B cell (primary cell): ENCODE results near the gene ADAP2. TPM values are rescaled to one million over a fixed set of nuclear protein-coding genes. Genes with fewer than 3 reads are reported as not detected.

Source experiments
- ATAC-seq: fragments of 200-7000 bp; cut with Tn5 transposase; one replicate; pipeline ENCODE4 v1.10.0; 2021; ENCODE audit warnings: low read depth, mild to moderate bottlenecking, moderate number of reproducible peaks, moderate library complexity
- CTCF ChIA-PET: fragments of 350-600 bp; sonication (Branson Sonifier 250); formaldehyde crosslinking; loops from one replicate; lab custom pipeline; 2021; ENCODE audit warnings: antibody characterized with exemption, inconsistent platforms; lab: Charles Lee
- POLR2A ChIA-PET: fragments of 350-600 bp; sonication (Branson Sonifier 250); formaldehyde crosslinking; loops from one replicate; lab custom pipeline; 2021; ENCODE audit warnings: antibody characterized with exemption; lab: Charles Lee
- DNase-seq: peaks from one replicate; pipeline ENCODE4 v3.0.0; 2013
- H2AFZ ChIP-seq: 2 replicates; pipeline ENCODE4 v1.6.1; 2012; ENCODE audit warnings: mild to moderate bottlenecking, low read depth, low read length; ENCODE audit not compliant: insufficient read depth, poor library complexity, severe bottlenecking
- H3K27ac ChIP-seq, 2 donors: 1 replicate in 1 of 2; 2 replicates in 1 of 2; pipeline ENCODE4 v1.5.1; 2012 to 2013; ENCODE audit warnings: low read length in 2 of 2, mild to moderate bottlenecking in 2 of 2, moderate library complexity in 1 of 2
- H3K27me3 ChIP-seq, 4 experiments: fragments of 200-600 bp in 1 of 4; sonication (generic) in 1 of 4; replicated peaks in 1 of 4; 1 replicate in 2 of 4; 2 replicates in 2 of 4; pipeline versions ENCODE4 v1.6.1 to v1.7.0; 2013 to 2016; ENCODE audit warnings: low read length in 3 of 4, mild to moderate bottlenecking in 2 of 4, mixed read lengths in 1 of 4, moderate library complexity in 1 of 4; ENCODE audit not compliant: insufficient read depth in 4 of 4, control insufficient read depth in 3 of 4; ENCODE audit errors: control extremely low read depth in 1 of 4
- H3K36me3 ChIP-seq, 2 experiments: replicated peaks in 1 of 2; 1 replicate in 1 of 2; 2 replicates in 1 of 2; pipeline versions ENCODE4 v1.6.1 to v1.7.1; 2013; ENCODE audit warnings: low read length in 1 of 2; ENCODE audit not compliant: insufficient read depth in 2 of 2, control insufficient read depth in 1 of 2; ENCODE audit errors: control extremely low read depth in 1 of 2, extremely low read depth in 1 of 2
- H3K4me1 ChIP-seq, 2 donors: fragments of 200-600 bp in 1 of 2; sonication (generic) in 1 of 2; 1 replicate in 1 of 2; 2 replicates in 1 of 2; pipeline versions ENCODE4 v1.5.1 to v1.6.1; 2013 to 2017; ENCODE audit warnings: low read length in 2 of 2; ENCODE audit not compliant: control insufficient read depth in 2 of 2, insufficient read depth in 2 of 2
- H3K4me2 ChIP-seq: replicated peaks from 2 replicates; pipeline ENCODE3; 2012; ENCODE audit warnings: mild to moderate bottlenecking, low read depth, low read length; ENCODE audit not compliant: poor library complexity, severe bottlenecking
- H3K4me3 ChIP-seq, 5 experiments: fragments of 200-600 bp in 1 of 5; sonication (generic) in 1 of 5; 1 replicate in 3 of 5; 2 replicates in 2 of 5; pipeline versions ENCODE4 v1.5.1 to v1.7.0; 2011 to 2016; ENCODE audit warnings: low read length in 4 of 5, mild to moderate bottlenecking in 4 of 5, low read depth in 2 of 5, control low read depth in 1 of 5, moderate library complexity in 1 of 5; ENCODE audit not compliant: insufficient read depth in 1 of 5; ENCODE audit errors: control extremely low read depth in 1 of 5, extremely low read depth in 1 of 5
- H3K79me2 ChIP-seq: fragments of 200-600 bp; sonication (generic); one replicate; pipeline ENCODE4 v1.6.0; 2016; ENCODE audit warnings: low read length; ENCODE audit not compliant: control insufficient read depth, insufficient read depth
- H3K9ac ChIP-seq: fragments of 200-600 bp; sonication (generic); 2 replicates; pipeline ENCODE4 v1.6.1; 2017; ENCODE audit warnings: mild to moderate bottlenecking, low read length, moderate library complexity
- H3K9me3 ChIP-seq, 3 donors: one replicate each; pipeline versions ENCODE4 v1.6.1 to v1.7.1; 2013; ENCODE audit warnings: low read length in 2 of 3; ENCODE audit not compliant: control insufficient read depth in 2 of 3, insufficient read depth in 1 of 3; ENCODE audit errors: control extremely low read depth in 1 of 3
- H4K20me1 ChIP-seq: 2 replicates; pipeline ENCODE4 v1.6.0; 2012; ENCODE audit warnings: mild to moderate bottlenecking, low read length; ENCODE audit not compliant: insufficient read depth, control insufficient read depth, poor library complexity, severe bottlenecking
- H3K27ac Mint-ChIP-seq: one replicate; pipeline ENCODE4 v1.8.0; 2021; ENCODE audit warnings: mixed read lengths
- H3K27me3 Mint-ChIP-seq: one replicate; pipeline ENCODE4 v1.8.0; 2021; ENCODE audit warnings: mixed read lengths
- H3K4me1 Mint-ChIP-seq: one replicate; pipeline ENCODE4 v1.8.0; 2021; ENCODE audit warnings: mixed read lengths
- H3K4me3 Mint-ChIP-seq: one replicate; pipeline ENCODE4 v1.8.0; 2021; ENCODE audit warnings: mixed read lengths
- H3K9me3 Mint-ChIP-seq: one replicate; pipeline ENCODE4 v1.8.0; 2022; ENCODE audit warnings: mixed read lengths; ENCODE audit not compliant: insufficient read depth
- EZH2 ChIP-seq: IDR thresholded peaks from 2 replicates; pipeline ENCODE4 v1.6.1; 2012; ENCODE audit warnings: borderline replicate concordance, low read depth, mild to moderate bottlenecking, moderate library complexity, low read length; ENCODE audit not compliant: insufficient read depth, poor library complexity, severe bottlenecking
- WGBS: methylation state at CpG from one replicate; pipeline ENCODE4 v1.1.5; 2013; ENCODE audit warnings: missing lambda C conversion rate; ENCODE audit not compliant: insufficient coverage; 5-methylcytosine and 5-hydroxymethylcytosine counted together
- intact Hi-C: fragments of 100-400 bp; cut with micrococcal nuclease; formaldehyde crosslinking; loops from one replicate; pipeline ENCODE4 v1.10.0; 2022
- polyA plus RNA-seq: library from polyadenylated mRNA; depleted of rRNA; stranded (reverse); fragments of >200 nt; gene quantifications from 2 replicates; pipeline ENCODE4 v1.2.3, GENCODE V29; 2012
- total RNA-seq, 2 donors: library from RNA; stranded (reverse); fragments of 120-200 nt in 1 of 2; gene quantifications; 1 replicate in 1 of 2; 2 replicates in 1 of 2; pipeline versions ENCODE4 v1.2.3 to v1.2.4, GENCODE V29; 2013 to 2022
- TF ChIP-seq, protein P1 (sequence below): fragments of 200-600 bp; IDR thresholded peaks from one replicate; pipeline ENCODE4 v1.8.0; 2022; ENCODE audit warnings: antibody characterized with exemption, mild to moderate bottlenecking

Gene ADAP2
- total and polyA plus RNA-seq, 2 donors (not counting 1 experiment from before 2014, with no cell fraction given), result 8.5 to 14.6 TPM

- Histone ChIP-seq H3K79me2 (no peaks in the 10 kb centered on the region), H2AFZ (no peak overlapping the region), H3K4me3 (no peak overlapping the region), H3K9ac (no peak overlapping the region), H3K27ac (no peak overlapping the region), H3K9me3 (no peaks in the 10 kb centered on the region), H3K4me1 (peaks cover 6 to 8% of the 10 kb centered on the region in 2 donors), H3K36me3 (no peaks in the 10 kb centered on the region), H4K20me1 (no peaks in the 10 kb centered on the region), H3K27me3 (no peaks in the 10 kb centered on the region), H3K4me2 (no peak overlapping the region)
- H3K4me1 Mint-ChIP-seq, result peaks cover 11% of the 10 kb centered on the region
- H3K27me3 Mint-ChIP-seq, result no peaks in the 10 kb centered on the region
- POLR2A ChIA-PET, result no interaction called here
- CTCF ChIA-PET, result interaction anchor here (0.8 kb wide), 1 partner anchor 44 kb away, joined by 3 read pairs; no protein-coding TSS in a partner anchor
- H3K4me3 Mint-ChIP-seq, result no peak overlapping the region
- no peaks in the 10 kb centered on the region for H3K9me3 Mint-ChIP-seq
- ATAC-seq (no peak), DNase-seq (no peak)
- TF ChIP-seq, protein P1, sequence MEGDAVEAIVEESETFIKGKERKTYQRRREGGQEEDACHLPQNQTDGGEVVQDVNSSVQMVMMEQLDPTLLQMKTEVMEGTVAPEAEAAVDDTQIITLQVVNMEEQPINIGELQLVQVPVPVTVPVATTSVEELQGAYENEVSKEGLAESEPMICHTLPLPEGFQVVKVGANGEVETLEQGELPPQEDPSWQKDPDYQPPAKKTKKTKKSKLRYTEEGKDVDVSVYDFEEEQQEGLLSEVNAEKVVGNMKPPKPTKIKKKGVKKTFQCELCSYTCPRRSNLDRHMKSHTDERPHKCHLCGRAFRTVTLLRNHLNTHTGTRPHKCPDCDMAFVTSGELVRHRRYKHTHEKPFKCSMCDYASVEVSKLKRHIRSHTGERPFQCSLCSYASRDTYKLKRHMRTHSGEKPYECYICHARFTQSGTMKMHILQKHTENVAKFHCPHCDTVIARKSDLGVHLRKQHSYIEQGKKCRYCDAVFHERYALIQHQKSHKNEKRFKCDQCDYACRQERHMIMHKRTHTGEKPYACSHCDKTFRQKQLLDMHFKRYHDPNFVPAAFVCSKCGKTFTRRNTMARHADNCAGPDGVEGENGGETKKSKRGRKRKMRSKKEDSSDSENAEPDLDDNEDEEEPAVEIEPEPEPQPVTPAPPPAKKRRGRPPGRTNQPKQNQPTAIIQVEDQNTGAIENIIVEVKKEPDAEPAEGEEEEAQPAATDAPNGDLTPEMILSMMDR, result no peak
- TF ChIP-seq EZH2, result no peak
- intact Hi-C loops, result no loop called here
- no peak overlapping the region for H3K27ac Mint-ChIP-seq
These were observed 4.7 kb upstream of the ADAP2 start for GRCh38 chr17:30917050-30917449.

DNA sequence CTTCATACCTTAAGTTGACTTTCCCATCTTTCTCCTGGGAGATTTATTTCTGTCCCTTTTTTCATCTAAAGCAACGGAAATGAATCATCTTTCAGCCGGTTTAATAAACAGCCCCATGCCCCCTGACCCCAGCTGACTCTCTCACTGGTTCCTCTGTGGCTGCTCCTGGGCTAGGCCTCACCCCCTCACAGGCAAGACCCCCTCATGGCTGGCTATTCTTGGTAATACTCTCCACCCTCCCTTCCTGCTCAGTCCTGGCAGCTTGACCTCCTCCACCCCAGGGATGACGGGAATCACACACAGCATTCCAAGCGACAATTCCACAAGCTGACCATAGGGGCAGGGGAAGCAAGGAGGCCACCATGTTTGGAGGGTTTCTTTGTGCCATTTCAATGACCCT is 1.5 kb upstream of the ADAP2 start:
- Mint-ChIP-seq H3K4me1 (peaks cover 16% of the 10 kb centered on the region), H3K27me3 (no peaks in the 10 kb centered on the region), H3K9me3 (no peaks in the 10 kb centered on the region), H3K27ac (no peak overlapping the region), H3K4me3 (no peak overlapping the region)
- Histone ChIP-seq H3K79me2 (no peaks in the 10 kb centered on the region), H3K9me3 (no peaks in the 10 kb centered on the region), H4K20me1 (no peaks in the 10 kb centered on the region), H2AFZ (no peak overlapping the region), H3K36me3 (no peaks in the 10 kb centered on the region), H3K4me1 (peaks cover 11 to 17% of the 10 kb centered on the region in 2 donors), H3K27me3 (peaks cover 0 to 6% (median 0%) of the 10 kb centered on the region in 4 experiments), H3K9ac (no peak overlapping the region), H3K4me3 (no peak overlapping the region), H3K27ac (no peak overlapping the region), H3K4me2 (no peak overlapping the region)
- WGBS, result 82% methylated on average over 2 of the region's 4 CpGs
- intact Hi-C loops, result no loop called here
- CTCF ChIA-PET, result no interaction called here
- POLR2A ChIA-PET, result no interaction called here
- TF ChIP-seq, protein P1, result no peak
- no peak for TF ChIP-seq EZH2
- DNase-seq, result no peak
- ATAC-seq, result no peak
